Left lung (tissue), 10 donors: ENCODE results near the gene RNMT. TPM values are rescaled to one million over a fixed set of nuclear protein-coding genes. Genes with fewer than 3 reads are reported as not detected.
"Not testable (repeated sequence)": the region's sequence is repeated elsewhere in the genome, so short reads cannot be mapped to it uniquely, and the experiment has no call there.

Experiments used
- ATAC-seq: fragments of 200-7000 bp; cut with Tn5 transposase; one replicate; pipeline ENCODE4 v1.9.1; 2020; ENCODE audit warnings: moderate library complexity
- DNase-seq, 4 donors: peaks; one replicate each; pipeline ENCODE4 v3.0.0-alpha.2; 2013 to 2020
- H3K27ac ChIP-seq, 2 donors: fragments of 200-600 bp; sonication (generic) in 1 of 2; one replicate each; pipeline versions ENCODE4 v1.5.0 to v1.8.0; 2020 to 2021
- H3K27me3 ChIP-seq, 2 donors: fragments of 200-600 bp; sonication (generic) in 1 of 2; one replicate each; pipeline versions ENCODE4 v1.5.0 to v1.8.0; 2020 to 2021
- H3K36me3 ChIP-seq, 2 donors: fragments of 200-600 bp; sonication (generic) in 1 of 2; one replicate each; pipeline versions ENCODE4 v1.5.0 to v1.8.0; 2020 to 2021
- H3K4me1 ChIP-seq, 2 donors: fragments of 200-600 bp; one replicate each; pipeline ENCODE4 v1.8.0; 2021
- H3K4me3 ChIP-seq, 2 donors: fragments of 200-600 bp; sonication (generic) in 1 of 2; one replicate each; pipeline versions ENCODE4 v1.5.0 to v1.8.0; 2020 to 2021; ENCODE audit warnings: mild to moderate bottlenecking in 1 of 2
- H3K9me3 ChIP-seq, 2 donors: fragments of 200-600 bp; sonication (generic) in 1 of 2; one replicate each; pipeline versions ENCODE4 v1.5.0 to v1.8.0; 2020 to 2021
- CTCF ChIP-seq, 2 donors: fragments of 200-600 bp; sonication (generic) in 1 of 2; IDR thresholded peaks; one replicate each; pipeline versions ENCODE4 v1.5.0 to v1.8.0; 2021; ENCODE audit warnings: antibody characterized with exemption in 2 of 2
- intact Hi-C, 2 donors: fragments of 100-400 bp; cut with DNase I; formaldehyde crosslinking; loops; one replicate each; pipeline versions ENCODE4 v1.11.2 to v1.14.2; 2022
- polyA plus RNA-seq, 6 donors: library from polyadenylated mRNA; unstranded; fragments of 120-200 nt; gene quantifications; one replicate each; pipeline ENCODE4 v1.2.1, GENCODE V29; 2013; ENCODE audit not compliant: insufficient read length in 6 of 6
- total RNA-seq, 2 donors: library from RNA; stranded (reverse); fragmentation: NEBNext Ultra II Directional; extraction: Animal tissue kit (Norgen Biotek cat#: 25700); gene quantifications; one replicate each; pipeline ENCODE4 v1.2.1, GENCODE V29; 2021
- donor health status: DM: no; HTN: yes; CAD: no.
- donor health status: DM: no; HTN: no; CAD: no.

The RNMT gene
- total and polyA plus RNA-seq, 8 donors, result 21.9 to 52.7 (median 44.5) TPM

DNA sequence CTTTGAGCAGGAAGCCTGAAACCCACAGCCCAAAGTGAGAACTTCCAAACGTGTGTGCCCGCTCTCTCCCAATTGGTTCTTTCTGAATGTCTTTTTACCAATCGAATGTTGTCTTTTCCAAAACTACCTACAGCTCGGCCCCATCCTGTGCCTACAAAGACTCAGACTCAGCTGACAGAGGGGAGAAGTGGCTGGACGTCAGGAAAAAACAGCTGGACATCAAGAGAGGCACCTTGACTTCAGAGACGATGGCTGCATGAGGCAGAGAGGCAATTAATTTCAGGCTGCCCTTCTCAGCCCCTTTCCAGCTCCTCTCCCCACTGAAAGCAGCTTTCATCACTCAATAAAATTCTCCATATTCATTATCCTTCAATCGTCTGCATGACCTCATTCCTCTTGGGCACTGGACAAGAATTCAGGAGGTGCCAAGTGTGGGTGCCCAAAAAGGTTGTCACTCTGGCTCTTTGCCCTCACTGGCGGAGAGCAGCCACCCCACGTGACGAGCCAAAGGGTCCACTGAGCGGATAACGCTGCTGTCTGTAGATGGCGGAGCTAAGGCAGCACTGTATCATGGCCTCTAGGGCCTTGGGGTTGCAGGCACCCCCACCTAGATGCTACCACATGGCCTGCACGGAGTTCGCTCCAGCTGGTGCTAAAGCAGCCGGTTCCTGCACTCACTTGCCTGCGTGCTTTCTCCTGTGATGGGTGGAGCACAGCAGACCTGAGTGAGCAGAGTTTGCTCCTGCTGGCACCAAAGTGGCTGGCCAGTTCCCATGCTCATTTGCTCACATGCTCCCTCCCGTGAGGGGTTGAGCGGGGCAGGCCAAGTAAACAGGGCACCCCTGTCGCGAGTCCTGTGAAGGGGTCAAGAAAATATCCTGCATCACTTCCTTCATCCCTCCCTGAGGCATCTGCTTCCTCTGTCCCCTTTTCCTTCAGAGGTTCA, 38.0 kb upstream of the RNMT start:
- H3K27ac ChIP-seq, result no peak overlapping the region
- peaks cover 0 to 2% of the 10 kb centered on the region in 2 donors for H3K9me3 ChIP-seq
- TF ChIP-seq CTCF (IDR thresholded peaks at IDR 0.05), result no peak
- H3K4me1 ChIP-seq, result no peaks in the 10 kb centered on the region
- DNase-seq (peak in 1 of 4 donors; percentile 60), ATAC-seq (no peak)
- intact Hi-C loops, result no loop called here
- no peaks in the 10 kb centered on the region for H3K27me3 ChIP-seq
- H3K36me3 ChIP-seq, result no peaks in the 10 kb centered on the region
- H3K4me3 ChIP-seq, result no peak overlapping the region

- H3K36me3 ChIP-seq, intact Hi-C loops, H3K9me3 ChIP-seq, H3K27me3 ChIP-seq, H3K27ac ChIP-seq, H3K4me1 ChIP-seq, ATAC-seq, H3K4me3 ChIP-seq: not testable (repeated sequence)
- DNase-seq, result peak in 1 of 4 donors; percentile 41
Measured at GRCh38 chr18:13690060-13690459, 36.4 kb upstream of the RNMT start.

DNA sequence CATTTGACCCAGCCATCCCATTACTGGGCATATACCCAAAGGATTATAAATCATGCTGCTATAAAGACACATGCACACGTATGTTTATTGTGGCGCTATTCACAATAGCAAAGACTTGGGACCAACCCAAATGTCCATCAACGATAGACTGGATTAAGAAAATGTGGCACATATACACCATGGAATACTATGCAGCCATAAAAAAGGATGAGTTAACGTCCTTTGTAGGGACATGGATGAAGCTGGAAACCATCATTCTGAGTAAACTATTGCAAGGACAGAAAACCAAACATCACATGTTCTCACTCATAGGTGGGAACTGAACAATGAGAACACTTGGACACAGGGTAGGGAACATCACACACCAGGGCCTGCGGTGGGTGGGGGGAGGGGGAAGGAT, 31.1 kb upstream of the RNMT start:
- intact Hi-C loops, ATAC-seq, H3K27me3 ChIP-seq, H3K4me1 ChIP-seq, DNase-seq, H3K36me3 ChIP-seq, H3K4me3 ChIP-seq, H3K27ac ChIP-seq: not testable (repeated sequence)
- H3K9me3 ChIP-seq, result peaks cover 0 to 25% of the 10 kb centered on the region in 2 donors

DNA sequence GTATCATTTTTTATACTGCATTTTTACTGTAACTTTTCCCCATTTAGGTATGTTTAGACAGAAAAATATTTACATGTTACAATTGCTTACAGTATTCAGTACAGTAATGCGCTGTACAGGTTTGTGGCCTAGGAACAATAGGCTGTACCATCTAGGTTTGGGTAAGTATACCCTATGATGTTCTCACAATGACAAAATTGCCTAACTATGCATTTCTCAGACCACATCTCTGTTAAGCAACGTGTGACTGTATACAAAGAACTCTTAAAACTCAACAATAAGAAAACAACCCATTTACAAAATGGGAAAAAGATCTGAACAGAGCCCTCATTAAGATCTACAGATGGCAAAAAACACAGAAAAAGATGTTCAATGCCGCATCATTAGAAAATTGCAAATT, 29.5 kb upstream of the RNMT start:
- Histone ChIP-seq H3K27me3 (no peaks in the 10 kb centered on the region), H3K36me3 (no peaks in the 10 kb centered on the region), H3K27ac (no peak overlapping the region), H3K4me1 (no peaks in the 10 kb centered on the region), H3K4me3 (no peak overlapping the region), H3K9me3 (peaks cover 0 to 40% of the 10 kb centered on the region in 2 donors)
- DNase-seq (no peak), ATAC-seq (no peak)
- intact Hi-C loops, result no loop called here
- no peak for TF ChIP-seq CTCF (IDR thresholded peaks at IDR 0.05)

DNA sequence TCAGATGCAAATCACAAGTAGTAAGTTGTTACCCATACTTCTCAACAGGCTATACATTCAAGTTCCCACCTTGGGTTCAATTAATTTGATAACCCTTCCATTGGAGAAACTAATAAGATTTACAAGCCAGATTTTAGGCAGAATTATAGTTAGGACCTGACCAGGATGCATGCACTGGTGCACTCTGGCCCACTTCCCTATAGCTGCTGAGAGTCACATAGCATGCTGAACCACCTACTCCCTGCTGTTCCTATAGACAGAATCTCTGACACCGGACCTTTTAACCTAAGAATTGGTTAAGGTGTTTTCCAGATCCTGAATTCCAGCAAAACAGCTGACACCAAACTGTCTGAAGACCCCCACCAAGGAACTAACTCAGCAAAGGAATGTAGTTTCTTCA, 26.3 kb upstream of the RNMT start:
- TF ChIP-seq CTCF (IDR thresholded peaks at IDR 0.05), result no peak
- H3K36me3 ChIP-seq, result no peaks in the 10 kb centered on the region
- intact Hi-C loops, result no loop called here
- no peaks in the 10 kb centered on the region for H3K27me3 ChIP-seq
- no peaks in the 10 kb centered on the region for H3K4me1 ChIP-seq
- ATAC-seq, result no peak
- no peak overlapping the region for H3K4me3 ChIP-seq
- peaks cover 7 to 66% of the 10 kb centered on the region in 2 donors for H3K9me3 ChIP-seq
- no peak for DNase-seq
- no peak overlapping the region for H3K27ac ChIP-seq

DNA sequence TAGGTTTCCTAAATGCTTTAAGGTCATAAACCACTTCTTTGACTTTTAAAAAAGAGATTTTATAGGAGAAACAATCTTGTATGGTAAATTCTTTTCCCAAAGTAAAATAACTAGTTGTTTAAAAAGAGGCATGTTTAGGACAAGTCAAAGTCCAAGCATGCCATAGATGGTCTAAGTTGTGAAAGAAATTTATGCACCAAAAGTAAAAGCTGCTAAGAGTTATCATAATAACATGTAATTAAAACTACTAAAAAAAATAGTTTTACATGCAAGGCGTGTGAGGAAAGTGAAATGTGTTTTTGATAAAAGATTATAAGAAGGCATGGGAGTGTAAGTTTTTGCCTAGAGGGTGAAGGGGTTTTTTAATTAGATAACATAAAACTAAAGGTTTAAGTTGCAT, 22.6 kb upstream of the RNMT start:
- Histone ChIP-seq H3K27me3 (no peaks in the 10 kb centered on the region), H3K9me3 (peaks cover 7 to 65% of the 10 kb centered on the region in 2 donors), H3K36me3 (no peaks in the 10 kb centered on the region), H3K27ac (no peak overlapping the region), H3K4me1 (no peaks in the 10 kb centered on the region), H3K4me3 (no peak overlapping the region)
- no peak for TF ChIP-seq CTCF (IDR thresholded peaks at IDR 0.05)
- intact Hi-C loops, result no loop called here
- ATAC-seq (no peak), DNase-seq (no peak)
